KBM-7 (cell line): Measurements from ENCODE around the gene MIER3.
A peak's percentile ranks its signal among the peaks of the same experiment; 100 is the strongest.

ENCODE experiments used
- DNase-seq: peaks from one replicate; pipeline ENCODE4 v3.0.0-alpha.2; 2015
- in situ Hi-C: fragments of 300-500 bp; cut with MboI; formaldehyde crosslinking; loops from 2 replicates; pipeline ENCODE4 v1.14.3; 2020; ENCODE audit warnings: low sequenced_read_pairs, low pct_unique_long_range_greater_than_20kb, mixed read lengths

The MIER3 gene

DNA sequence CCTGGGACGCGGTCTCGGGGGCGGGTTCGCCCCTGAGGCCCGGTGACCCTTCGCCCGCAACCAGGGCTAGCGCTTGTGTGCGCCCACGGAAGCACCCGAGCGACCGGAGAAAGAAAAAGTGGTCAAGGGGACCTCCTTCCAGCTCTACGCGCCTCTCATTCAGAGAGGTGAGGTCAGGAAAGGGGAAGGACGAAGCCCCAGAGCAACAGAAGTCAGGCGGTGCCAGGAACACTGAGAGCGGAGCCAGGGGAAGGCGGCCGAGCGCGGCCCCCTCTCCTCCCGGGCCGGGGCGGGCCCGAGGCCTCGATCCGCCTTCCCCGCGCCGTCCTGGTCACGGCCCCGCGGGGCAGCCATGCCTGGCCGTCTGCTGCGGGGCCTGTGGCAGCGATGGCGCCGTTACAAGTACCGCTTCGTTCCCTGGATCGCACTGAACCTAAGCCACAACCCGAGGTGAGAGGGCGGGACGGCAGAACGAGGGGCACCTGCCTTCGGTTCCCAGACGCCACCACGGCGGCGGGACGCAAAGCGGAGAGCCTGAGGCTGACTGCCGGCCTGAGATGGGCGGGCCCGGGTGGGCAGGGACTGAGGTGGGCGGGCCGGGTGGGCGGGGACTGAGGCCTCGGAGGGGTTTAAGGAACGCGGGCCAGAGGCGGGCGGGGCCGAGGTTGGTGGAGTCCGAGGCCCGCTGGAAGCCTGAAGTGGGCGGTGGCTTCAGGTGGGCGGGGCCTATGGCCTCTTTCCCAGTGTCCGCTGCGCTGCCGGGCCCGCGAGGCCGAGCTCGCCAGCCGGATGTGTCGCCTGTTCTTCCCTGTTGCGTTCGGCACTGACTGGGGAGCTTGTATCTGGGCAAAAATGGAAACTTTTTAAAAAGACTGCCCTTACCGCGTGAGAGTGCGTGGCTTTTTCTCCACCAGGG, 42.4 kb downstream of the MIER3 start, which contains the start of gene SETD9:
Gene SETD9, plus strand, starts transcription at position 303 of the 916 bp plus-strand sequence. Its CDS starts 50 bp downstream, at position 353.
- in situ Hi-C loops, result no loop called here
- DNase-seq, result peak; percentile 97

DNA sequence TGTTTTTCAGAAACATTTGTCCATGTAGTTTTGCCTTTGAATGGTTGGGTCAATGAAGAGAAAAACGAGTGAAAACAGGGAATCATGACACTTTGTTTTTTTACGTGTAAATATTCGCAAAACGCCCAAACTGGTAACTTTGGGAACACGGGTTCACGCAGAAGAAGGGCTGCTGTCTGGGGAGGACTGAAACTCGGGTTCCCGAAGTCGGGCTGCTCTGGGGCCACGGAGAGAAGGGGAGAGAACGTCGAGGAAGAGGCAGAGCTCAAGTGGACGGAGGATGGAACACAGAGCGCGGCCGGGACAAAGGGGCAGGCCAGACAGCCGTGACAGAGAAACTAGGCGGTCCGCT, 43.0 kb downstream of the MIER3 start:
- DNase-seq, result no peak
- in situ Hi-C loops, result no loop called here

DNA sequence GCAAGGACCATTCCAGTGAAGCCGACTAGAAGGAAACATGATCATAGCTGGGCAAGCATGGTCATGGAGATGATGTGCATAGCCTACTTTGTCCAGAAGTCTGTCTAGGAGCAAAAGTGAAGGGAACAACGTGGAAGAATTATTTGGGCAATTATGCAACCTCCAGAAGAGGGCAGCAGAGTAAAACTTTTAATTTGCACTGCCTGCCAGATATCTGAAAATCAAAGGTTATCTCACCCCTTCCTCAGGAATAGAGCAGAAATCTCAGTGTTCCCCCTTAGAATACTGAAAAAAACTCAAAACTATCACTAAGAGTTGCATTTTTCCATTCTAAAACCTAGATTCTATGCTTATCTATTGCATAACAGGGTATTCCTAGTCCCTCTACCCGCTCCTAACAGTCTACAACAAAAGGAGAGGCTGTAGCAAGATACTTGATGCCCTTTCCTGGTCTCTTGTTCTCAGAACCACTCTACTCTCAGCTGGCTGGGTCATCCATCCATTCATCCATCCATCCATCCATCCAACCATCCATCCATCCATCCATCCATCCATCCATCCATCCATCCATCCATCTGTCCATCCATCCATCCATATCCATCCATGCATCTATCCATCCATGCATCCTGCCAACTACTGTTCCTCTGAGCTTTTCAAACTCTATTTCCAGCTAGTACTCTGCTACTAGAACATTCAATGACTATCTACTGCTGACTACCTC, 50.9 kb downstream of the MIER3 start:
- peak; percentile 85 for DNase-seq
- in situ Hi-C loops, result no loop called here

DNA sequence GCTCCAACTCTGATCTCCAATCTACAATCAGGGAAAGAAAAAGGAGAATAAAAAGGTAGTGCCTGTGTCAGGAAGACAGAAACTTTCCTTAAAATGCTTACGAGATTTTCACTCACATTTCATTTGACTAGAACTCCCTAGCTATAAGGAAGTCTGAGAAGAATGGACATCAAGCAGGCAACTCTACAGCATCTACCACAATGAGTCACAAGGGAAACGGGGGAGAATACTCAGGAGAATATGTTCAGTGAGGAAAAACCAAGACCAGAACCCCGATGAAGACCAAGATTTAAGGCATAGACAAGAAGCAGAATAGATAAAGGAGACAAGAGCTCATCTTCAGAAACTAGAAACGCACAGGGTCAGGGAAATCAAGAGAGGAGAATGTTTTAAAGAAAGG, 51.5 kb downstream of the MIER3 start:
- in situ Hi-C loops, result no loop called here

DNA sequence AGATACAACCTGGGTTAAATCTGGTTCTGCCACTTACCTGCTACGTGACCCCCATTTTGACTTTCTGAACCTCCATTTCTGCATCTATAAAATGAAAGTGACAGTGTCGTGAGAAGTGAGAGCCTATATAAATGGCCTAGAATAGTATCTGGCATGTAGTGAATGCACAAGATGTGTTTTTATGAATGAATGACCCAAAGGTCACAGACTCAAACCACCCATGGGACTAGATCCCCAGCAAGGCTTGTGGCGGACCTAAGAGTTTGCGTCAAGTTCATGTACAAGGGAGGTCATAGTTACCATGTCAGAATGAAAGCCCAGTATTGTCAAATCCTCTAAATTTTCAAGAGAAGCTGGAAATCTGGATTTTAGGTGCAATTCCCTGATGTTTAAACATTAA, 53.7 kb downstream of the MIER3 start:
- in situ Hi-C loops, result no loop called here

More for the DNA sequence above, 51.5 kb downstream of the MIER3 start:
- DNase-seq, result no peak

DNA sequence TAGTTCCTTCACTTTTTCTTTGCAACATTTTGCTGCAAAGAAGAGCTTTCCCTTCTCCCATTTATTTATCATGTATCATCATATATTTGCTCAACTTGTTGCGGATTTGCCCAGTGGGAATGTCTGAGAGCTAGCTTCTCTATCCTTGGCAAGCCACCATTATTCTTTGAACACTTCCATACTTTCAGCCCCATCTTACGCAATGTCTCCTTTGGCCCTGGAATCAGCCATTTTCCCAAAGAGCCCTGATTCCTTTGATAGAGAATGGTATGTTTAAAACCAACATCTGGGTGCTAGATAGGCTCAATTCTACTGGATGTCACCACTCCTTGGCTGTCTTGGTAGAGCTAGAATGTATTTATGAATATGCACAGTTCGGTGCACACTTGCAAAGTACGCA, 55.2 kb downstream of the MIER3 start:
- in situ Hi-C loops, result no loop called here
- no peak for DNase-seq

More for the DNA sequence above, 53.7 kb downstream of the MIER3 start:
- DNase-seq, result no peak

DNA sequence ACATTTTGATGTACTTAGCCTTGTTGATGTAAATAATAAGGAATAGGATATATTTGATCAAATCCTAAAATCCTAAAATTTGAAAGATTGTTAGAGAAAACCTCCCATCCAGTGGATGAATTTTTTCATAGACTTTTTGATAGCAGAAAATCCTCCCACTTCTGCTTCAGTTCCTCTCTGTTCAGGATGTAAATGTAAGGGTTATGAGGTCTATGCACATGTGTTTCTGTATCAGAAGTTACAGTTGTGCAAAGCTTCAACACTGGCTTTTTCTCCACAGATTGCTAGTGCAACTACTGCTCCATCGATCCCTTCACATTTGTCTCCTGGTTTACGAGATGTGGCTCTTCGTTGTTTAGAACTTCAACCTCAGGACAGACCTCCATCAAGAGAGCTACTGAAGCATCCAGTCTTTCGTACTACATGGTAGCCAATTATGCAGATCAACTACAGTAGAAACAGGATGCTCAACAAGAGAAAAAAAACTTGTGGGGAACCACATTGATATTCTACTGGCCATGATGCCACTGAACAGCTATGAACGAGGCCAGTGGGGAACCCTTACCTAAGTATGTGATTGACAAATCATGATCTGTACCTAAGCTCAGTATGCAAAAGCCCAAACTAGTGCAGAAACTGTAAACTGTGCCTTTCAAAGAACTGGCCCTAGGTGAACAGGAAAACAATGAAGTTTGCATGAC, 58.5 kb downstream of the MIER3 start:
- no peak for DNase-seq
- in situ Hi-C loops, result no loop called here

DNA sequence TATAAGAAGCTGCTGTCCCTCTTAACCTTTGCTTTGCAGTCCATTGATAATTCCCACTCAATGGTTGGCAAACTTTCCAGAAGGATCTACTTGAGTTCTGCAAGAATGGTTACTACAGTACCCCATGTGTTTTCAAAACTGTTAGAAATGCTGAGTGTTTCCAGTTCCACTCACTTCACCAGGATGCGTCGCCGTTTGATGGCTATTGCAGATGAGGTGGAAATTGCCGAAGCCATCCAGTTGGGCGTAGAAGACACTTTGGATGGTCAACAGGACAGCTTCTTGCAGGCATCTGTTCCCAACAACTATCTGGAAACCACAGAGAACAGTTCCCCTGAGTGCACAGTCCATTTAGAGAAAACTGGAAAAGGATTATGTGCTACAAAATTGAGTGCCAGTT, 70.4 kb downstream of the MIER3 start:
- in situ Hi-C loops, result no loop called here
- no peak for DNase-seq

DNA sequence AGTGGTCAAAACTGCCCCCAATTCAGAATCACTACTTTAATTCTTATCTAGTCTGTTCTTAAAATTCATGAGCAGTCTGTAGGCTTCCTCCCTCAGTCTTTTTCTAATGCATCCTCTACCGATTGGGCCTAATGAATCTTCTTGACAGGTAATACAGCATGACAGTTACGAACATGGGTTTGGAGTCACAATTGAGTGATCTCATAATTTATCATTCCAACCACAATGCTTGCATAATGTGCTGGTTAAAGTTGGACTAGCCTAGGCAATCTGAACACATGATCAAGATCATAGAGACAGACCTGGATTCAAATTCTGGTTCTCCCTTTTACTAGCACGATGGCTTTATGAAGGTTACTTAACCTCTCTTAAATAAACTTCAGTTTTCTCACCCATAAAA, 75.6 kb downstream of the MIER3 start:
- no peak for DNase-seq
- in situ Hi-C loops, result no loop called here

DNA sequence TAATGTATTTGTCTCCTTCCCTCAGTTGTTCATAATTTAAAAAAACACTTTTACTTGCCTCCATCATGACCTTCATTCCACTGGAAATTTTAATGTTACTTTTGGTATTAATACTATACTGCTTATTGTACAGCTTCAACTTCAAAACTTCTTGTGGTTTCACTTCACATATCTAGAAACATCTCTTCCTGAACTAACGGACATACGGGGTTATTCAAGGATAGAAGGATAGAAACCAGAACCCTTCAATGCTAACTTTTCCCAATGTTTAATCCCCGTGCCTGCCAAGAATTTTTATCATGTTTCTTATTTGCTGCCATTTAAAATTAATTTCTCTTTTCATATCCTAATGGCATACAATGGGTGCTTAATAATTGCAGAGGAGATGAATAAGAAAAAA, 78.9 kb downstream of the MIER3 start:
- in situ Hi-C loops, result no loop called here

DNA sequence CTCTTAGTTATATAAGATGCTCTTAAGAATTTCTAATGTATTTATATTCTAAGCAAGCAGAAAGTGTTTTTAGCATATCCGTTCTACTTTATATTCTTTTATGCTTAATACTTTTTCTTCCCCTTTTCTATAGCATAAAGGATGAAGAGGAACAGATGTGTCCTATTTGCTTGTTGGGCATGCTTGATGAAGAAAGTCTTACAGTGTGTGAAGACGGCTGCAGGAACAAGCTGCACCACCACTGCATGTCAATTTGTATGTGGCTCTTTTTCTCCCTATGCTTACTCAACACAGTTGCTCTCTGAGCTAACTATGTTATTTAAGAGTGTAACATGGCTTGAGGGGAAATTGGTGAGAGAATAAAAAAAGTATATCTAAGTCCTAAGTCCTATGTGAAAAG, 80.1 kb downstream of the MIER3 start:
- no peak for DNase-seq
- in situ Hi-C loops, result no loop called here

More for the DNA sequence above, 78.9 kb downstream of the MIER3 start:
- DNase-seq, result no peak
